ENCODE results near the gene UBA5. TPM values are rescaled to one million over a fixed set of nuclear protein-coding genes. Genes with fewer than 3 reads are reported as not detected.

UBA5 gene
- total RNA-seq, 1 experiment from 2014 or later: 44.0 TPM

- ATAC-seq: no peak
- no peak overlapping the region for H3K27ac ChIP-seq (ENCODE audit: low read length)
- H3K4me1 ChIP-seq (ENCODE audit: control insufficient read depth, insufficient read depth, low read length): no peaks in the 10 kb centered on the region
- in situ Hi-C loops (cut with HindIII; ENCODE audit: low pct_unique_long_range_greater_than_20kb, low sequenced_read_pairs): no loop called here
- 0 out of 2 replicates have a peak, but pooled peaks cover 2% of the 10 kb centered on the region for H3K36me3 ChIP-seq (ENCODE audit: control insufficient read depth, insufficient read depth, low read length)
- intact Hi-C loops (cut with micrococcal nuclease; ENCODE audit: unreplicated experiment): no loop called here
- no peak for DNase-seq (ENCODE audit: low read depth, low spot score)
- ChIA-PET CTCF (no interaction called here), POLR2A (no interaction called here)
- no peak overlapping the region for H3K4me3 ChIP-seq (ENCODE audit: low read depth in 2 of 2, low read length in 2 of 2)
- H3K9me3 ChIP-seq (ENCODE audit: control insufficient read depth, insufficient read depth, low read depth, low read length): no peaks in the 10 kb centered on the region
- TF ChIP-seq TCF7L2 (IDR thresholded peaks at IDR 0.05; ENCODE audit: low read depth, low read length) (no peak), SIN3A (IDR thresholded peaks at IDR 0.05; ENCODE audit: borderline replicate concordance, insufficient read depth, low read depth, low read length) (no peak), CTCF (IDR thresholded peaks at IDR 0.05) (no peak), POLR2AphosphoS5 (IDR thresholded peaks at IDR 0.05; ENCODE audit: low read depth, low read length) (no peak), REST (IDR thresholded peaks at IDR 0.05; ENCODE audit: insufficient read depth in 1 of 2, low read depth in 2 of 2, low read length in 1 of 2) (no peak)
- no TSS peak for BruUV-seq (replicated peaks)
- H3K27me3 ChIP-seq (ENCODE audit: control insufficient read depth, insufficient read depth, low read length): no peaks in the 10 kb centered on the region
Measured at GRCh38 chr3:132622148-132622547, 38.0 kb upstream of the UBA5 start.

GRCh38 chr3:132622761-132623160 lies 37.4 kb upstream of the UBA5 start:
- Histone ChIP-seq H3K4me3 (ENCODE audit: low read depth in 2 of 2, low read length in 2 of 2) (no peak overlapping the region), H3K27me3 (ENCODE audit: control insufficient read depth, insufficient read depth, low read length) (no peaks in the 10 kb centered on the region), H3K4me1 (ENCODE audit: control insufficient read depth, insufficient read depth, low read length) (no peaks in the 10 kb centered on the region), H3K27ac (ENCODE audit: low read length) (no peak overlapping the region), H3K36me3 (ENCODE audit: control insufficient read depth, insufficient read depth, low read length) (0 out of 2 replicates have a peak, but pooled peaks cover 2% of the 10 kb centered on the region), H3K9me3 (ENCODE audit: control insufficient read depth, insufficient read depth, low read depth, low read length) (no peaks in the 10 kb centered on the region)
- ATAC-seq: no peak
- TF ChIP-seq TCF7L2 (IDR thresholded peaks at IDR 0.05; ENCODE audit: low read depth, low read length) (no peak), REST (IDR thresholded peaks at IDR 0.05; ENCODE audit: insufficient read depth in 1 of 2, low read depth in 2 of 2, low read length in 1 of 2) (no peak), POLR2AphosphoS5 (IDR thresholded peaks at IDR 0.05; ENCODE audit: low read depth, low read length) (no peak), CTCF (IDR thresholded peaks at IDR 0.05) (no peak)
- in situ Hi-C loops (cut with HindIII; ENCODE audit: low pct_unique_long_range_greater_than_20kb, low sequenced_read_pairs): no loop called here
- intact Hi-C loops (cut with micrococcal nuclease; ENCODE audit: unreplicated experiment): no loop called here
- CTCF ChIA-PET: no interaction called here
- BruUV-seq (replicated peaks): no TSS peak
- POLR2A ChIA-PET: no interaction called here
- no peak for DNase-seq (ENCODE audit: low read depth, low spot score)
